Smooth muscle cell (in vitro differentiated cells): ENCODE results near the gene ILF2. TPM values are rescaled to one million over a fixed set of nuclear protein-coding genes. Genes with fewer than 3 reads are reported as not detected.

ENCODE experiments used
- DNase-seq: peaks from one replicate; lab custom pipeline; 2025; ENCODE audit not compliant: unreplicated experiment; lab: John Stamatoyannopoulos, UW
- H2AFZ ChIP-seq: fragments of 200-600 bp; sonication (generic); 2 replicates; pipeline ENCODE4 v1.6.0; 2016; ENCODE audit warnings: antibody characterized with exemption, low read depth, mild to moderate bottlenecking
- H3F3A ChIP-seq: fragments of 200-600 bp; sonication (generic); 2 replicates; pipeline ENCODE4 v1.6.0; 2017; ENCODE audit warnings: antibody characterized with exemption, low read depth
- H3K27ac ChIP-seq: fragments of 200-600 bp; sonication (generic); 2 replicates; pipeline ENCODE4 v1.5.1; 2016; ENCODE audit warnings: low read depth, mild to moderate bottlenecking
- H3K27me3 ChIP-seq: fragments of 200-600 bp; sonication (generic); 2 replicates; pipeline ENCODE4 v1.6.1; 2016; ENCODE audit warnings: low read depth, mild to moderate bottlenecking
- H3K36me3 ChIP-seq: fragments of 200-600 bp; sonication (generic); 2 replicates; pipeline ENCODE4 v1.5.1; 2016; ENCODE audit warnings: low read depth
- H3K4me1 ChIP-seq: fragments of 200-600 bp; sonication (generic); 2 replicates; pipeline ENCODE4 v1.5.1; 2016; ENCODE audit warnings: low read depth
- H3K4me2 ChIP-seq: fragments of 200-600 bp; sonication (generic); 2 replicates; pipeline ENCODE4 v1.6.0; 2016; ENCODE audit warnings: mild to moderate bottlenecking
- H3K4me3 ChIP-seq: fragments of 200-600 bp; sonication (generic); 2 replicates; pipeline ENCODE4 v1.5.1; 2016; ENCODE audit warnings: mild to moderate bottlenecking
- H3K79me2 ChIP-seq: fragments of 200-600 bp; sonication (generic); 2 replicates; pipeline ENCODE4 v1.6.0; 2016; ENCODE audit warnings: low read depth, mild to moderate bottlenecking
- H3K9ac ChIP-seq: fragments of 200-600 bp; sonication (generic); 2 replicates; pipeline ENCODE4 v1.6.0; 2016; ENCODE audit warnings: low read depth
- H3K9me3 ChIP-seq: fragments of 200-600 bp; sonication (generic); replicated peaks from 2 replicates; pipeline ENCODE4 v1.5.1; 2016; ENCODE audit warnings: low read depth
- H4K20me1 ChIP-seq: fragments of 200-600 bp; sonication (generic); 2 replicates; pipeline ENCODE4 v1.6.0; 2016; ENCODE audit warnings: low read depth
- WGBS: methylation state at CpG from one replicate; pipeline ENCODE4 v1.1.7; 2016; ENCODE audit warnings: low lambda C conversion rate; 5-methylcytosine and 5-hydroxymethylcytosine counted together
- polyA plus RNA-seq: library from polyadenylated mRNA; unstranded; fragments of >200 nt; fragmentation: Nextera tagmentation; extraction: Ambion mirVana; gene quantifications from 2 replicates; pipeline ENCODE4 v1.2.1, GENCODE V29; 2016
- total RNA-seq: library from RNA; depleted of rRNA; stranded (reverse); fragments of >200 nt; gene quantifications from 2 replicates; pipeline ENCODE4 v1.2.3, GENCODE V29; 2014
- TF ChIP-seq, protein P1 (sequence below): fragments of 200-600 bp; sonication (generic); IDR thresholded peaks from 2 replicates; pipeline ENCODE4 v1.5.1; 2017; ENCODE audit warnings: borderline replicate concordance, mild to moderate bottlenecking, antibody characterized with exemption; ENCODE audit not compliant: insufficient read depth, poor library complexity, severe bottlenecking

The ILF2 gene
- total and polyA plus RNA-seq, 2 experiments from 2014 or later = 201 to 241 TPM

DNA sequence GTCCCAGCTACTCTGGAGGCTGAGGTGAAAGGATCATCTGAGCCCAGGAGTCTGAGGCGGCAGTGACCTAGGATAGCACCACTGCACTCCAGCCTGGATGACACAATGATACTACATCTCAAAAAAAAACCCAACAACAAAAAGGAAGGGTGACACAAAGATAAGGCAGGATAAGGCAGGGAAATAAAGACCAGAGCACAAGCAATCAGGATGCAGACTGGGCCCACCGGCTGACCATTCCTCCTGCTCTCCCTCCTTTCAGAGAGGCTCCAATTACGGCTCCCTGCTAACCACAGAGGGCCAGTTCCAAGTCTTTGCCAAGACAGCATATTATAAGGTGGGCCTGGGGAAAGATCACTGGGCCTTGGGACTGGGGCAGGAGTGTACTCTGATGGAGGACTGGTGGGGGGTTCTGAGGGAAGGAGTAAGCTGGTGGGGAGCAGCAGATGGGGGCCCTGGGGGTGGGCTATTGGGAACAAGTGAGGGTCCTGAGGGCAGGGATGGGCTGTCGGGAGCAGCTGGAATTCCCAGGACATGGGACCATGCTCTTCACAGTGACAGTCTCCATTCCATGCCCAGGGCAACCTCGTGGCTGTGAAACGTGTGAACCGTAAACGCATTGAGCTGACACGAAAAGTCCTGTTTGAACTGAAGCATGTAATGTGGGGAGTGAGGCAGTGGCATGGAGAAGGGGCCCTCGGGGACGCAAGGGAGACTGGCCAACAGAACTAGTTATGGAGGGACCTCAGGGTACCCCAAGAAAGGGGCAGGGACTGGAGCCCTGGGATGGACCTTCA lies 14.9 kb upstream of the ILF2 start:
- 84% methylated on average over 11 of the region's 11 CpGs for WGBS
- Histone ChIP-seq H3K9ac (no peak overlapping the region), H3K9me3 (no peaks in the 10 kb centered on the region), H3K27ac (no peak overlapping the region), H2AFZ (no peak overlapping the region), H3K27me3 (peaks cover 9% of the 10 kb centered on the region), H3F3A (no peaks in the 10 kb centered on the region), H3K4me3 (no peak overlapping the region), H3K4me1 (no peaks in the 10 kb centered on the region), H3K79me2 (no peaks in the 10 kb centered on the region), H4K20me1 (no peaks in the 10 kb centered on the region), H3K36me3 (no peaks in the 10 kb centered on the region), H3K4me2 (no peak overlapping the region)
- DNase-seq = no peak
- TF ChIP-seq, protein P1, sequence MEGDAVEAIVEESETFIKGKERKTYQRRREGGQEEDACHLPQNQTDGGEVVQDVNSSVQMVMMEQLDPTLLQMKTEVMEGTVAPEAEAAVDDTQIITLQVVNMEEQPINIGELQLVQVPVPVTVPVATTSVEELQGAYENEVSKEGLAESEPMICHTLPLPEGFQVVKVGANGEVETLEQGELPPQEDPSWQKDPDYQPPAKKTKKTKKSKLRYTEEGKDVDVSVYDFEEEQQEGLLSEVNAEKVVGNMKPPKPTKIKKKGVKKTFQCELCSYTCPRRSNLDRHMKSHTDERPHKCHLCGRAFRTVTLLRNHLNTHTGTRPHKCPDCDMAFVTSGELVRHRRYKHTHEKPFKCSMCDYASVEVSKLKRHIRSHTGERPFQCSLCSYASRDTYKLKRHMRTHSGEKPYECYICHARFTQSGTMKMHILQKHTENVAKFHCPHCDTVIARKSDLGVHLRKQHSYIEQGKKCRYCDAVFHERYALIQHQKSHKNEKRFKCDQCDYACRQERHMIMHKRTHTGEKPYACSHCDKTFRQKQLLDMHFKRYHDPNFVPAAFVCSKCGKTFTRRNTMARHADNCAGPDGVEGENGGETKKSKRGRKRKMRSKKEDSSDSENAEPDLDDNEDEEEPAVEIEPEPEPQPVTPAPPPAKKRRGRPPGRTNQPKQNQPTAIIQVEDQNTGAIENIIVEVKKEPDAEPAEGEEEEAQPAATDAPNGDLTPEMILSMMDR = no peak

DNA sequence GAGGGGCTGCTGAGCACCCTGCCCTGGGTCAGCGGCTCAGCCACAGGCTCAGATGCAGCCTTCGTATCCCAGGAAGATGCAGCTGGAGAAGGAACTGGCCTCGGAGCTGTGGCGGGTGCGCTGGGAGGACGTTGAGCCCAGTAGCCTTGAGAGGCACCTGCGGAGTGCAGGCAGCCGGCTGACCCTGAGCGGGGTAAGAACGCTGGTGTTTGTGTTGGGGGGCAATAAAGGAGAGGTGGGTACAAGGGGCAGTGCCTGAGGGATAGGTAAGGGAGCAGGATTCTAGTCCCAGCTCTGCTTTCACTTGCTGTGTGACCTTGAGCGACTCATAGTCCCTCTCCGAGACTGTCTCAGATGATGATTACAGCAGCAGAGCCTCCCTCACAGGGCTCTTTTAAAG lies 14.1 kb upstream of the ILF2 start:
- no peaks in the 10 kb centered on the region for H3F3A ChIP-seq
- DNase-seq = no peak
- no peaks in the 10 kb centered on the region for H3K4me1 ChIP-seq
- no peaks in the 10 kb centered on the region for H3K79me2 ChIP-seq
- no peak overlapping the region for H3K27ac ChIP-seq
- 94% methylated on average over 12 of the region's 12 CpGs for WGBS
- H3K36me3 ChIP-seq = no peaks in the 10 kb centered on the region
- H3K4me3 ChIP-seq = no peak overlapping the region
- H2AFZ ChIP-seq = no peak overlapping the region
- no peak overlapping the region for H3K4me2 ChIP-seq
- no peaks in the 10 kb centered on the region for H4K20me1 ChIP-seq
- TF ChIP-seq, protein P1 = no peak
- H3K27me3 ChIP-seq = peaks cover 18% of the 10 kb centered on the region
- H3K9me3 ChIP-seq = no peaks in the 10 kb centered on the region
- no peak overlapping the region for H3K9ac ChIP-seq

DNA sequence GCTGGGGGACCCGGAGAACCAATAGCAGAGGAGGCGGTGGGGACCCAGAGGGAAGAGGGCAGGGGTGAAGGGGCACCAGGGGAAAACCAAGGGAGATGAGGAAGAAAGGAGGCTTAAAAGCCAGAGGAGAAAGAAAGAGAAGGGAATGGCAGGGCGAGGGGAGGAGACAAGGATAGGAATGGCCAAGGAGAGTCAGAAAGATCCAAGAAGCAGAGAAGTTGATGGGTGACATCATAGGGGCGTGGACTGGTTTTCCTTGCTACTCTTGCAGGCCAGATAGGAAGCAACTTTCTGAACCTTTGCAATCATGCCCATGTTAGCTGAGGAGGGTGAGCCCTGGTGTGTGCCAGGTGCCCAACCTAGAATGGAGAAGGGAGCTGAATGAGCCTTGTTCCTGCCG lies 13.1 kb upstream of the ILF2 start:
- 96% methylated on average over 5 of the region's 5 CpGs for WGBS
- TF ChIP-seq, protein P1 = no peak
- peaks cover 28% of the 10 kb centered on the region for H3K27me3 ChIP-seq
- H3K4me1 ChIP-seq = peaks cover 7% of the 10 kb centered on the region
- no peak for DNase-seq
- H3K4me2 ChIP-seq = no peak overlapping the region
- no peak overlapping the region for H2AFZ ChIP-seq
- no peaks in the 10 kb centered on the region for H4K20me1 ChIP-seq
- H3F3A ChIP-seq = no peaks in the 10 kb centered on the region
- H3K9ac ChIP-seq = no peak overlapping the region
- H3K27ac ChIP-seq = no peak overlapping the region
- H3K4me3 ChIP-seq = no peak overlapping the region
- no peaks in the 10 kb centered on the region for H3K36me3 ChIP-seq
- H3K9me3 ChIP-seq = no peaks in the 10 kb centered on the region
- H3K79me2 ChIP-seq = no peaks in the 10 kb centered on the region

GRCh38 chr1:153682730-153683129 lies 11.9 kb upstream of the ILF2 start:
- H3F3A ChIP-seq = no peaks in the 10 kb centered on the region
- no peak overlapping the region for H3K4me3 ChIP-seq
- peaks cover 17% of the 10 kb centered on the region for H3K4me1 ChIP-seq
- no peaks in the 10 kb centered on the region for H3K9me3 ChIP-seq
- no peak overlapping the region for H3K9ac ChIP-seq
- H3K27ac ChIP-seq = no peak overlapping the region
- H3K27me3 ChIP-seq = peaks cover 39% of the 10 kb centered on the region
- no peak for DNase-seq
- no peaks in the 10 kb centered on the region for H3K36me3 ChIP-seq
- H2AFZ ChIP-seq = no peak overlapping the region
- H4K20me1 ChIP-seq = no peaks in the 10 kb centered on the region
- TF ChIP-seq, protein P1 = no peak
- WGBS = 87% methylated on average over 7 of the region's 7 CpGs
- no peaks in the 10 kb centered on the region for H3K79me2 ChIP-seq
- H3K4me2 ChIP-seq = no peak overlapping the region
